Ishikawa (cell line): ENCODE measurements around the gene FRS2.

ENCODE experiments used
- CEBPB ChIP-seq: IDR thresholded peaks from 2 replicates; pipeline ENCODE4 v1.6.1; 2012
- CREB1 ChIP-seq: IDR thresholded peaks from 2 replicates; pipeline ENCODE4 v1.6.1; 2012; ENCODE audit warnings: low read depth
- EGR1 ChIP-seq: IDR thresholded peaks from 2 replicates; pipeline ENCODE4 v1.6.1; 2012
- EP300 ChIP-seq: IDR thresholded peaks from 2 replicates; pipeline ENCODE4 v1.6.1; 2012; ENCODE audit warnings: borderline replicate concordance
- FOXM1 ChIP-seq: IDR thresholded peaks from 2 replicates; pipeline ENCODE4 v1.6.1; 2012; ENCODE audit warnings: low read depth, borderline replicate concordance
- NFIC ChIP-seq: IDR thresholded peaks from 2 replicates; pipeline ENCODE4 v1.6.1; 2012
- RAD21 ChIP-seq: IDR thresholded peaks from 2 replicates; pipeline ENCODE4 v1.6.1; 2012; ENCODE audit warnings: low read depth
- TAF1 ChIP-seq: IDR thresholded peaks from 2 replicates; pipeline ENCODE4 v1.6.1; 2012; ENCODE audit warnings: low read depth, mild to moderate bottlenecking
- TCF12 ChIP-seq: IDR thresholded peaks from 2 replicates; pipeline ENCODE4 v1.6.1; 2012; ENCODE audit warnings: low read depth
- TEAD4 ChIP-seq: IDR thresholded peaks from 2 replicates; pipeline ENCODE4 v1.6.1; 2012
- YY1 ChIP-seq: IDR thresholded peaks from 2 replicates; pipeline ENCODE4 v1.6.1; 2012; ENCODE audit warnings: low read depth
- ZBTB7A ChIP-seq: IDR thresholded peaks from 2 replicates; pipeline ENCODE4 v1.6.1; 2012; ENCODE audit warnings: low read depth
- TF ChIP-seq, protein P1 (sequence below): IDR thresholded peaks from 2 replicates; pipeline ENCODE4 v1.6.1; 2012; ENCODE audit warnings: low read depth, mild to moderate bottlenecking
- TF ChIP-seq, protein P2 (sequence below): IDR thresholded peaks from 2 replicates; pipeline ENCODE4 v1.6.1; 2012
- TF ChIP-seq, protein P3 (sequence below): IDR thresholded peaks from 2 replicates; pipeline ENCODE4 v1.6.1; 2012

Gene FRS2

DNA sequence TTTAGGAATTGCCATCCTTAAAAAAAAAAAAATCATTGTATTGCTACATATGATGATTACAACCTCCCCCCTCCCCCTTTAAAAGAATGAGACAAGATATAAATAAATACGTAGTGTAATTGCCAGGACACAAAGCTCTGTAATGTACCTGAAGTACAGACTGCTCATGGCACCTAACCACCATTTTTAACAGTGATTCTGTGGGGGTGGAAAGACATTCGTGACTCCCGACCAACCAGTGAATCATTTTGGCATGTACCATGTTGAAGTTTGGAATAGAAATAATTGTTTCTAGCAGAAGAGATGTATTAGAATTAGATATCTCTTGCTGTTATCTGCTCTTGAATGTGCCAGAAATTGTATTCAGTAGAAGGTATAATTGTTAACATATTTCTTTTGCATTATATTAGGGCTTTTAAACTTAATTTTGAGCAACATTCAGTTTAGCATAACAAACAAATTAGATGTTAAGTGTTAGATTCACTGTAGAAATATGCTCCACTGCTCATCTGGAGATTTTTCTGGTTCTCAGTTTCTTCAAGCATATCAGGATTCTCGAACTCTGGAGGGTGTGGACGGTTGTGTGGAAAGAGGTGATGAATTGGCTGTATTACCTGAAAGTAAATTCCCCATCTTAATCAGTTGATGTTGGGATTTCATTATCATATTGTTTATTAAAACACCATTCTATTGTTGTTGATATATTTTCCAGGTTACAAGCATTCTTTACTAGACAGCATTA lies 31.1 kb downstream of the FRS2 start:
- TF ChIP-seq TCF12 = no peak

DNA sequence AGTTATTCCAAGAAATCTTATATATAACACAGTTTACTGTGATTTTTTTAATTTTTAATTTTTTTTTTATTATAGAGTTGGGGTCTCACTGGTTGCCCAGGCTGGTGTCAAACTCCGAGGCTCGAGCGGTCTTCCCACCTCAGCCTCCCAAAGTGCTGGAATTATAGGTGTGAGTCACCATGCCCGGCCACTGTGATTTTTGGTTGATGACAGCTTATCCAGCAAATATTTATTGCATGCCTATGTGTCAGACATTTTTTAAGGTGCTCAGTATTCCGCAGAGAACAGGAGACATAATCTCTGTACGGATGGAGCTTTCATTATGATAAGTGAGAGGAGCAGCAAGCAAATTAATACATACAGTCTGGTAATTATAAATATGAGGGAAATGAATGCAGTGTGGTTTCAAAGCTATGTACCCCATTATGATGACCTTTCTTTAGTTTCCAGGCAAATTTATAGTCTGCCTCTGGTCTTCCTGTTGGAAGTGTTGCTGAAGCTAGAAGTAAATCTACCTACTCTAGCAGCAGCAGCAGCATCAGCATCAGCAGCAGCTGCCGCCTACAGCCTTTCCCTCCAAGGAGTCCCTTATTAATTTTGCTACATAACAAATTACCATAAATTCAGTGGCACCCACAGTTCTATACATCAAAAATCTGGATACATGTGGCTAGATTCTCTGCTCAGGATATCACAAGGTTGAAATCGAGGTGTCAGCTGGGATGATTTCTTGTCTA lies 32.3 kb downstream of the FRS2 start:
- TF ChIP-seq EGR1 (no peak), TEAD4 (no peak), CEBPB (no peak), RAD21 (no peak), YY1 (no peak), TCF12 (no peak)
- TF ChIP-seq, protein P1, sequence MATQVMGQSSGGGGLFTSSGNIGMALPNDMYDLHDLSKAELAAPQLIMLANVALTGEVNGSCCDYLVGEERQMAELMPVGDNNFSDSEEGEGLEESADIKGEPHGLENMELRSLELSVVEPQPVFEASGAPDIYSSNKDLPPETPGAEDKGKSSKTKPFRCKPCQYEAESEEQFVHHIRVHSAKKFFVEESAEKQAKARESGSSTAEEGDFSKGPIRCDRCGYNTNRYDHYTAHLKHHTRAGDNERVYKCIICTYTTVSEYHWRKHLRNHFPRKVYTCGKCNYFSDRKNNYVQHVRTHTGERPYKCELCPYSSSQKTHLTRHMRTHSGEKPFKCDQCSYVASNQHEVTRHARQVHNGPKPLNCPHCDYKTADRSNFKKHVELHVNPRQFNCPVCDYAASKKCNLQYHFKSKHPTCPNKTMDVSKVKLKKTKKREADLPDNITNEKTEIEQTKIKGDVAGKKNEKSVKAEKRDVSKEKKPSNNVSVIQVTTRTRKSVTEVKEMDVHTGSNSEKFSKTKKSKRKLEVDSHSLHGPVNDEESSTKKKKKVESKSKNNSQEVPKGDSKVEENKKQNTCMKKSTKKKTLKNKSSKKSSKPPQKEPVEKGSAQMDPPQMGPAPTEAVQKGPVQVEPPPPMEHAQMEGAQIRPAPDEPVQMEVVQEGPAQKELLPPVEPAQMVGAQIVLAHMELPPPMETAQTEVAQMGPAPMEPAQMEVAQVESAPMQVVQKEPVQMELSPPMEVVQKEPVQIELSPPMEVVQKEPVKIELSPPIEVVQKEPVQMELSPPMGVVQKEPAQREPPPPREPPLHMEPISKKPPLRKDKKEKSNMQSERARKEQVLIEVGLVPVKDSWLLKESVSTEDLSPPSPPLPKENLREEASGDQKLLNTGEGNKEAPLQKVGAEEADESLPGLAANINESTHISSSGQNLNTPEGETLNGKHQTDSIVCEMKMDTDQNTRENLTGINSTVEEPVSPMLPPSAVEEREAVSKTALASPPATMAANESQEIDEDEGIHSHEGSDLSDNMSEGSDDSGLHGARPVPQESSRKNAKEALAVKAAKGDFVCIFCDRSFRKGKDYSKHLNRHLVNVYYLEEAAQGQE = no peak
- TF ChIP-seq, protein P2, sequence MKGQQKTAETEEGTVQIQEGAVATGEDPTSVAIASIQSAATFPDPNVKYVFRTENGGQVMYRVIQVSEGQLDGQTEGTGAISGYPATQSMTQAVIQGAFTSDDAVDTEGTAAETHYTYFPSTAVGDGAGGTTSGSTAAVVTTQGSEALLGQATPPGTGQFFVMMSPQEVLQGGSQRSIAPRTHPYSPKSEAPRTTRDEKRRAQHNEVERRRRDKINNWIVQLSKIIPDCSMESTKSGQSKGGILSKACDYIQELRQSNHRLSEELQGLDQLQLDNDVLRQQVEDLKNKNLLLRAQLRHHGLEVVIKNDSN = no peak

DNA sequence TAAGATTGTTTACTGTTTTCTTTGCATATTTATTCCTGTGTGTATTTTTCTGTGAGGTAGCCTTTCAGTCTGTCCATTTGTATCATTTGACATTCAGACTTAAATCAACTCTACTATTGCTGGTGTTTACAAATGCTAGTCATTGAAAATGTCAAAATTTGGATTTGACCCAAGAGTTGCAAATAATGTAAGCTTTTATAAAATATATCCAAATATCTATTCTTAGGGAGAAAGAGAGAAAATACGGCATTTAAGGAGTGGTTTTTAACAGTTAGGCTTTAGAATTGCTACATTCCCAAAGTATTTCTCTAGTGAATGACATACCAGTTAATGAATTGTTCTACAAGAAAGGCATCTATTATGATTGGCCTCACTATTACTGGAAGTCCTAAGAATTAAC lies 37.9 kb downstream of the FRS2 start:
- TF ChIP-seq YY1 (no peak), NFIC (no peak)
- TF ChIP-seq, protein P3, sequence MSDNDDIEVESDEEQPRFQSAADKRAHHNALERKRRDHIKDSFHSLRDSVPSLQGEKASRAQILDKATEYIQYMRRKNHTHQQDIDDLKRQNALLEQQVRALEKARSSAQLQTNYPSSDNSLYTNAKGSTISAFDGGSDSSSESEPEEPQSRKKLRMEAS = no peak

DNA sequence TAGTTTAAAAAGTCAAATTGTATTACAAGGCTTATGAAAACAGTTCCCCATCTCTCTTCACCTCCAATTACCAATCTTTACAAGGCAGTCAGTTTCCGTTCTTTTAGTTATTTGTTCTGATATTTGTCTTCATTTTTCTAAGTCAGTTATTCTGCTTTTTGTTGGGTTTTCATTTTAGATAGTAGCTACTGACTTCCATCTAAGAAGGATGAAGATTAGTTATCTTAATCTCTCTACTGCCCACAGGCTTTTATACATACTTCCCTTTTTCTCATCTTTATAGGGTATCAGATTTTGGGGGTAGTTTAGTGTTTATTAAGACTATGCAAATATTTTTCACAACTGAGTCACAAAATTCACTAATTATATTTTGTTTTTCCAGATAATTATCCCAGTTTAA lies 38.4 kb downstream of the FRS2 start:
- TF ChIP-seq, protein P3 = no peak

DNA sequence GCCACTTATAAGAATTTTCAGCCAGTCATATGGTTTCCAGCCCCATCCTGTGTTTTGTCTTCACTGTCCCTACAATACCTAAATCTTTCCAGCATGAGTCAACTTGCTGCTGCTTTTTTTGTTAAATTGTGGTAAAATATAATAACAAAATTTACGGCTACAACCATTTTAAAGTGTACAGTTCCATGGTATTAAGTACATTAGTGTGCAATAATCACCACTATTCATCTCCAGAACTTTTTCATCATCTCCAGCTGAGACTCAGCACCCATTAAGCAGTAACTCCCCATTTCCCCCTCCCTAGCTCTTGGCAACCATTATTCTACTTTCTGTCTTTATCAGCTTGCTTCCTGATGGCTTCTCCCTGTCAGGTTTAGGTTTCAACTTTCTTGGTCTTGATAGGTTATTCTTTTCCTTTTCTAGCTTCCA lies 39.1 kb downstream of the FRS2 start:
- no peak for TF ChIP-seq CREB1
- TF ChIP-seq CEBPB = no peak
- no peak for TF ChIP-seq TEAD4
- no peak for TF ChIP-seq NFIC
- TF ChIP-seq, protein P1 = no peak
- no peak for TF ChIP-seq FOXM1
- TF ChIP-seq, protein P2 = no peak
- no peak for TF ChIP-seq RAD21

DNA sequence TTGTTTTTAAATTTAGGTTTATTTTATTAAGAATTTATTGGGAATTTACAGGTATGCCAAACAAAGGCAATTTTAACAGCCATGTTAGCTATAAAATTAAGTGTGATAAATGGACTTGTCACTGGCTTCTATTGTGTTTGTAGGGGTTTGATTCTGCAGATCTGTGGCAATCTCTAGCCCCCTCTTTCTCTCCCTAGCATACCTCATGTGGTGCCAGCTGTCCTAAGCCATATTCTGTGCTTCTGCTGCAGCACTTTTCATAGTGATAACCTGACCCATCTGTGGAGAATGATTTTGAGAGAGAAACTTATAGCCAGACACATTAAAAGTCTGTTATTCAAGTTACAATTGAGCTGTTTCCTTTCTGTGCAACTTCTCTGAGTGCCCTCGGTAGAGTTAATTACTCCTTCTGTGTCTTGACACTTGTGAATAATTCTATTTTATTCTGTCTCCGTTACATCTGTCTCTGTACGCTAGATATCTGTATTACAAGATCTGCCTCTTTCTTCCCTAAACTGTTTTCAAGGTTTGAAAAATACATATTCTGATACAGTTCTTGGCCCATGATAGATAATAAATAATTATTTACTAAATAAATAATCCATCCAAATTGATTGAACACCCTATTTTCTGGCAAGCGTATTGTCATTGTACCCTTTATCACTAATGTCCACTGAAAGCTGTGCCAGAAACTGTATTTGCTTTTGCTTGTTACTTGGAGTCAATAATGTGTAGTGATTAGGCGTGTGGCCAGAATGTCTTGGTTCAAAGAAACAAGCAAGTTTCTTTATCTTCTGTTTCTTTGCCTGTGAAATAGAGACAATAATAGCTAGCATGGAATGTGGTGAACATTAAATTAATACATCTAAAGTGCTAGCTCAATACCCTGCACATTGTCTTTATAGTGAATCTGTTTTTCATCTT lies 40.0 kb downstream of the FRS2 start:
- TF ChIP-seq, protein P3 = no peak
- TF ChIP-seq RAD21 = no peak

DNA sequence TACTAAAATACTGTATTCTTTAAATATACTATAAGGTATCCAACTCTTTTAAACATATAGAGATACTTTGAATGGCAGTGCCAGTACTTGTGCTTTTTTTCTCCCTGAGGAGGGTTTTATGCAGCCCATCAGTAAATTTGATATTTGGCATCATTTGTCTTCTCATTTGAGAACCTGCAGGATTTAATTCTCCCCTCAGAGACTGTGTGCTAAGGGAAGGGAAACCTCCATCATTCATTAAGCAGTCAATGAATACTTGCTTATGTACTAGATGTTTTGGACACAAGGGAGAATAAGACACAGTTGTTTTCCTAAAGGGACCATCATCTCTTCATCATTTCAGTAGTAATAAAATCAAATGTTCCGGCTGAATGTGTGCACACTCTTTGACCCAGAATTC lies 40.8 kb downstream of the FRS2 start:
- TF ChIP-seq, protein P3 = no peak
- TF ChIP-seq TCF12 (no peak), NFIC (no peak), TEAD4 (no peak), YY1 (no peak), TAF1 (no peak), EGR1 (no peak), EP300 (no peak), RAD21 (no peak), CREB1 (no peak), CEBPB (no peak), FOXM1 (no peak), ZBTB7A (no peak)
- TF ChIP-seq, protein P2 = no peak
- TF ChIP-seq, protein P1 = no peak
